Fibroblast of pulmonary artery (primary cell): ENCODE results near the gene CHST1.

Experiments
- DNase-seq: peaks from one replicate; pipeline ENCODE4 v3.0.0-alpha.2; 2010; ENCODE audit warnings: low read depth
- H3K4me3 ChIP-seq: replicated peaks from 2 replicates; pipeline ENCODE4 v1.5.1; 2011; ENCODE audit warnings: low read depth, mild to moderate bottlenecking, control low read depth, low read length, moderate library complexity
- CTCF ChIP-seq: IDR thresholded peaks from 2 replicates; pipeline ENCODE4 v1.5.1; 2011; ENCODE audit warnings: mild to moderate bottlenecking, control low read depth, low read length, inconsistent platforms; ENCODE audit errors: missing control alignments

The CHST1 gene

GRCh38 chr11:45622283-45622682 lies 43.1 kb downstream of the CHST1 start:
- DNase-seq: no peak
- H3K4me3 ChIP-seq: no peak overlapping the region
- no peak for TF ChIP-seq CTCF

- no peak for TF ChIP-seq CTCF
Observed at GRCh38 chr11:45621588-45621987, 43.8 kb downstream of the CHST1 start.

GRCh38 chr11:45620243-45620642 lies 45.2 kb downstream of the CHST1 start:
- H3K4me3 ChIP-seq: no peak overlapping the region
- TF ChIP-seq CTCF: no peak
- no peak for DNase-seq

More at GRCh38 chr11:45621588-45621987, 43.8 kb downstream of the CHST1 start:
- H3K4me3 ChIP-seq: no peak overlapping the region
- no peak for DNase-seq

- no peak for DNase-seq
- no peak overlapping the region for H3K4me3 ChIP-seq
- no peak for TF ChIP-seq CTCF
Observed at GRCh38 chr11:45618897-45619296, 46.5 kb downstream of the CHST1 start.

- H3K4me3 ChIP-seq: no peak overlapping the region
- no peak for DNase-seq
- no peak for TF ChIP-seq CTCF
Observed at GRCh38 chr11:45617871-45618601, 47.4 kb downstream of the CHST1 start.

- no peak for TF ChIP-seq CTCF
- no peak for DNase-seq
- H3K4me3 ChIP-seq: no peak overlapping the region
Observed at GRCh38 chr11:45616802-45617549, 48.4 kb downstream of the CHST1 start.
